Left kidney (tissue), 2 donors: ENCODE measurements around the gene RAD18. TPM values are rescaled to one million over a fixed set of nuclear protein-coding genes. Genes with fewer than 3 reads are reported as not detected.

ENCODE experiments used
- DNase-seq: peaks from one replicate; pipeline ENCODE4 v3.0.0-alpha.2; 2013
- polyA plus RNA-seq: library from polyadenylated mRNA; unstranded; fragments of 120-200 nt; gene quantifications from one replicate; pipeline ENCODE4 v1.2.1, GENCODE V29; 2013; ENCODE audit not compliant: insufficient read length

The RAD18 gene
- polyA plus RNA-seq, 1 donor = 15.7 TPM

- no peak for DNase-seq
Observed at GRCh38 chr3:8964436-8965370, 1.4 kb upstream of the RAD18 start.

- DNase-seq = no peak
Observed at GRCh38 chr3:8962226-8962861, 928 bp downstream of the RAD18 start.

- no peak for DNase-seq
Observed at GRCh38 chr3:8959668-8960067, 3.6 kb downstream of the RAD18 start.

- DNase-seq = no peak
Observed at GRCh38 chr3:8954938-8955763, 8.1 kb downstream of the RAD18 start.

- no peak for DNase-seq
Observed at GRCh38 chr3:8953313-8953712, 10.0 kb downstream of the RAD18 start.

GRCh38 chr3:8952130-8952529 is 11.1 kb downstream of the RAD18 start:
- DNase-seq = no peak

GRCh38 chr3:8945890-8946600 is 17.2 kb downstream of the RAD18 start:
- no peak for DNase-seq

- no peak for DNase-seq
Observed at GRCh38 chr3:8942746-8943488, 20.4 kb downstream of the RAD18 start.

- DNase-seq = no peak
Observed at GRCh38 chr3:8942115-8942514, 21.2 kb downstream of the RAD18 start.

- DNase-seq = no peak
Observed at GRCh38 chr3:8938021-8938420, 25.3 kb downstream of the RAD18 start.

- no peak for DNase-seq
Observed at GRCh38 chr3:8937064-8938020, 25.9 kb downstream of the RAD18 start.

GRCh38 chr3:8932507-8932906 is 30.8 kb downstream of the RAD18 start:
- DNase-seq = no peak

GRCh38 chr3:8931342-8931741 is 31.9 kb downstream of the RAD18 start:
- DNase-seq = no peak

GRCh38 chr3:8929860-8930259 is 33.4 kb downstream of the RAD18 start:
- DNase-seq = no peak

GRCh38 chr3:8914491-8914890 is 48.8 kb downstream of the RAD18 start:
- no peak for DNase-seq

- DNase-seq = no peak
Observed at GRCh38 chr3:8911781-8912180, 51.5 kb downstream of the RAD18 start.

GRCh38 chr3:8909160-8909559 is 54.1 kb downstream of the RAD18 start:
- DNase-seq = no peak

GRCh38 chr3:8903191-8903590 is 60.1 kb downstream of the RAD18 start:
- no peak for DNase-seq

- DNase-seq = no peak
Observed at GRCh38 chr3:8900869-8901268, 62.4 kb downstream of the RAD18 start.

- no peak for DNase-seq
Observed at GRCh38 chr3:8899876-8900460, 63.3 kb downstream of the RAD18 start.
